ENCODE results near the gene KLHL22.
"Not testable (repeated sequence)": the region's sequence is repeated elsewhere in the genome, so short reads cannot be mapped to it uniquely, and the experiment has no call there.

Gene KLHL22

DNA sequence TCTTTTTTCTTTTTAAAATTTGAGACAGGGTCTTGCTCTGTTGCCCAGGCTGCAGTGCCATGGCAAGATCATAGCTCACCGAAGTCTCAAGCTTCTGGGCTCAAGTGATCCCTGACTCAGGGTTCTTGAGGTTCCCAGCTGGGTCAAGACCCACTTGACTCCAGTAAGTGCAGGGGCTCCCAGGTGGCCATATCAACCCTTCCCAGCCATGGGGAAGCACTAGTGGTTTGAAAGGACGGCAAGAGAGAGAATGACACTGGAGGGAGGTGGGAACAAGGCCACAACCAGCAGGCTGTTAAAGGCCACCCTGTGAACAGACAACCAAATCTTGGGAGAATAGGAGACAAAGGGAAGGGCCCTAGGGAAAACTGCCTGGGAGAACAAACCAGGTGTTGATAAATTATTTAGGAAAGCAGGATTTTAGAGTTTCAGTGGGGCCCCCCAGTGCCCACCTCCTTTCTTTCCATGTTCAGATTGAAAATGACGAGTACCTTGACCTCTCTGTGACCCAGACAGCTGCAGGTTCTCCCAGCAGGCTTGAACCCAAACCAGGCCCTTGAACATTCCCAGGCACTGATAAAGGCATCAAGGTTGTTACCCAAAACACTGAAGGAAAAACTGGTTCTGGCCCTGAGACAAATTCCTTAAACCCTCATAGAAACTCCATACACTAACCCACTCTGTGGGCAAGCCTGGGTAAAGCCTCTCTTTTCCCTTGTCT is 28.8 kb downstream of the KLHL22 start:
- no peak for DNase-seq

DNA sequence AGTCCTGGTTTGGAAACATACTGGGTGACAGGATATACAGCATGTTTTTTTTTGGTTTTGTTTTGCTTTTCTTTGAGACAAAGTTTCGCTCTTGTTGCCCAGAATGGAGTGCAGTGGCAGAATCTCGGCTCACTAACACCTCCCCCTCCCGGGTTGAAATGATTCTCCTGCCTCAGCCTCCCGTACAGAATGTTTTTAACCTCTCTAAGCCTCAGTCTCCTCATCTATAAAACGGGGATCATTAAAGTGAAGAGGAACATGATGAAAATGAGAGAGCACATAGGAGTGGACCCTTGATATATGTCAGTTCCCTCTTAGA is 29.9 kb downstream of the KLHL22 start:
- no peak for DNase-seq

DNA sequence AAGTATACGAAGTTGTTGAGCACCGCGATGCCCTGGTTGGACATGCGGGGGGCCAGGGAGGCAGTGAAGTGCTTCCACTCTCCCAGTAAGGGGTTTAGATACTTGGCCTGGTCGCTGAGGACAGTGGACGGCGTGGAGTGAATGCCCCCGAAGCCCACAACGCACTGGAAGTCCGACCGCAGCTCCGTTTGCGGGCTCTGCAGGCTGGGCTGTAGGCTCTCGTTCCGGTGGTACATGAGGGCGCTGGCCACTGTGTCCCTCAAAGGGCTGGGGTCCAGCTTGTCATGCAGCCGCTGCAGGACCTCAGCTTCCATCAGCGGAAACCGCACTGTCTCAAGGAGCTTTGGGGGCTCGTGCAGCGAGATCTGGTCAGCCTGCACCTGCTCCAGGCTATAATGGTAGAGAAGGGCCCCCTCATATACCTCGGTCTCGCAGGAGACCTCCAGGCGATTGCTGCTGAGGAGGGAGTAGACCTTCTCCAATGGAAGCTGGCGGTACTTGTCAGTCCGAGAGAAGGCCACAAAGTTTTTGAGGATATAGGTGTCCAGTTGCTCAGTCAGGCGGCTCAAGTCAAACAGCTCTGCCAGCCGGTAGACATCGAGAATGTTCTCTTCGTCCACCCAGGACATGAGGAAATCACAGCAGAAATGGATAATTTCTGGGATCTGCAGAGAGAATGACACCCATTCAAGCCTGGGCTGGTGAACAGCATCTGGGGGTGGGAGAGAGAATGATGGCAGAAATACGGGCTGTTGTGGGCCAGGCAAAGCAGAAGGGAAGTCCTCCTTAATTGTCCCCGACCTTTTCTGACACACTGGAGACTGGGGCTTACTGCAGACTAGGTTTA is 30.5 kb downstream of the KLHL22 start:
- no peak for DNase-seq

DNA sequence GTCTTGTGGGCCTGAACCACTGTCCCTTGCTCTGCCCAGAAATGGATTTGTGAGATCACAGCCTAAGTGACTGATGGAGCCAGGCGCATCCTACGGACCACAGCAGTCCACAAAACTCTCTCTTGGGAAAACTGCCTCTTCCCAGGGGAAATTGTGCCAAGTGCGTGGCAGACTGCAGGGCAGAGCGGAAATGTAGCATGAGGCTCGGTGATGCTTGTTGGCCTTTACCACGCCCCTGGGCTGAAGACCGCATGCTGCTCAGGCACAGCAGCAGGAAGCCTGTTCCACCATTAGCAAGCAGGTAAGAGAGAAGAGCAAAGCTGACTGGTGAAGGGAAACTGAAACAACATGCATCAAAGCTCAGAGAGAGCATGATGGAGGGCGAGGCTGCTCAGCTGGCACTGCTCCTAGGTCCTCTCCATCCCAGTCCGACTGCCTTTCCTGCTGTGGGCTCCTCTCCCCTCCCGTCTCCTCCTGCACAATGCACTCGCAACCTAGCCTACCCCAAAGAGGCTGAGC is 31.4 kb downstream of the KLHL22 start:
- peak; percentile 58 for DNase-seq

DNA sequence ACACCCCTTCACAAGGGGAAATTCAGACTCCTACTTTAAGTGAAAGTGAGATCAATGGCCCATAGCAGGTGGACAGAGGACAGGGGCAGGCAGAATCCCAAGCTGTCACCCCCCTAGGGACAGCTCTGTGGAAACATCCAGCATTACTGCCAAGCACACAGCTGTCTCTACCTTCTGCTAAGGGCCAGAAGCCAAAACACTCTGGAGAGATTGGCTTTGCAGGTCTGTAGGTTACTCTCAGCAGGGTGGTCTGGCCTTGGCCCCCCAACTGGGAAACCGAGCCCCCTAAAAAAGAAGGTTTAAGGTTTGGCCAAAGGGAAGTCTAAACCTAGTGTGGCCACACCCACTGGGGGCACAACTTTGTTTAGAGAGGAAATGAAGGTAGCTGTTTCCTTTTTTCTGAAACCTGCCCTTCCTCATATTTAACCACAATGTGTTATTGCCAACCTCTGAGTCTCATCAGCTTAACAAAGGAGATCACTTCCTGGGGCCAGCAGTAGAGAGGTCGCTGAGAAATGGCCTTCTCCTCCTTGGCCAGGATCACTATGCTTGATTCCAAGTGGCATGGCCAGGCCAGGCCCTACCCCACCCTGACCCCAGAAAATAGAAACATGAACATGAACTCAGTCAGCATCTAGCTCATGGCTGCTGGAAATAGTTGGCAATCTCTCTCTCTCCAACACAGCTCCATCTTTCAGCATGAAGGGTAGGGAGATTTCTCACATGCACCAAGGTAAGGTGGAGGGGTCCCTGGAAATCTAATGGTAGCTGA is 32.1 kb downstream of the KLHL22 start:
- no peak for DNase-seq

DNA sequence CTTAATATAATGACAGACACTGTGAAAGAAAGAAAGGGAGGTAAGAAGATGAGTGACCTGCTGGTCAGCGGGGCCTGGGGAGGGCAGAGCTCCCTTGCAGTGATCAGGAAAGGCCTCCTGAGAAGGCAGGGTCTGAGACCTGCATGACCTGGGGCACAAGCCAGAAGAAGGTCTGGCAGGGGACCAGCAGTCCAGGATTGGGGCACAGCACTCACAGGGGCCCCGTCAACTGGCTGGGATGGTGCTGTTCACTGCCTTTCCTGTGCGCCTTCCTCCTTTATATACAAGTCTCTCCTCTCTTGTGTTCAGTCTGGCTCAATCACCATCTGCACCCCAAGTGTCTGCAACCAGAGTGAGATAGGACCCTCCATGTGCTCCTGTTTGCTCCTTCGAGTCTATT is 35.7 kb downstream of the KLHL22 start:
- no peak for DNase-seq

DNA sequence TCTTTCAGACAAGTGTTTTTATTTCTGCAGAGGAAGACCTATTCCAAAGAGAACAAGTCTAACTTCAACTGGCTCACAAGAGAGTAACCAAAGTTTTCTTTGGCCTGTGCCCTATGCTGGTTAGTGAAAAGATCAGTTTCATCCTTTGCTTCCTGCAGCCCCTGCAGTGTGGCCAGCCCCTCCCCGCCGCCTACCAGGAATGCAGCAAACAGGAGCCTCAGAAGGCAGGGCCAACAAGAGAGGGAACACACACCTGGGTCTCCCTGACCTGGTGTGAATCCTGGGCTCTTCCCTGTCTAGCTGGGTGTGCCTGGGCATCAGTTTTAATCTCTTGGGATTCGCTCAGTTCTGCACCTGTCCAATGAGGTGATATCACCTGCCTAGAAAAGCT is 36.4 kb downstream of the KLHL22 start:
- DNase-seq, result no peak

DNA sequence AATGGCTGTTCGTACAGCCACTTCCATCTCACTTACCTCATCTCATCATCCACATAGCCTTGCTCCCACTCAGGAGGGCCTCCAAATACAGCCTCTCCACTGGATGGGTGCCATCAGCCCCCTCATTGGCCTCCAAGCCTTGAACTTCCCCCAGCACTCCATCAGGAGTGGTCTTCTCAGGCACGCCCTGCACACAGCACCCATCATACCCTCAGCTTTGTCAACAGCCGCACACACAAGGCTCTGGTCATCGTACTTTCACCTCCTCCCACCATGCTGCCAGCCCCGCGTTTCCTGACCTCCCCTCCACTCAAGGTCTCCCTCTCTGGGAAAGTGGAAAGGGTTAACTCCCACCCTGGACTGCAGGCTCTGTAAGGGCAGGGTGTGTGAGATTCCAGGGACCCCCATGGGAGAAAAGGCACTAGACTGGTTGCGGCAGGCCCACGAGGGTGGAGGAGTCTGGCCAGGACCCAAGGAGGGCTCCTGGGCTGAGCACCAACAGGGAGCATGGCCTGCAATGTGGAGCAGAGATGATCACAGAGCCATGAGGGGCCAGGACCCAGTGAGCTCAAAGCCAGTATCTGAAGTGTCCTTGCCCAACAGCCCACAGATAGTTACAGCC is 37.0 kb downstream of the KLHL22 start:
- no peak for DNase-seq

DNA sequence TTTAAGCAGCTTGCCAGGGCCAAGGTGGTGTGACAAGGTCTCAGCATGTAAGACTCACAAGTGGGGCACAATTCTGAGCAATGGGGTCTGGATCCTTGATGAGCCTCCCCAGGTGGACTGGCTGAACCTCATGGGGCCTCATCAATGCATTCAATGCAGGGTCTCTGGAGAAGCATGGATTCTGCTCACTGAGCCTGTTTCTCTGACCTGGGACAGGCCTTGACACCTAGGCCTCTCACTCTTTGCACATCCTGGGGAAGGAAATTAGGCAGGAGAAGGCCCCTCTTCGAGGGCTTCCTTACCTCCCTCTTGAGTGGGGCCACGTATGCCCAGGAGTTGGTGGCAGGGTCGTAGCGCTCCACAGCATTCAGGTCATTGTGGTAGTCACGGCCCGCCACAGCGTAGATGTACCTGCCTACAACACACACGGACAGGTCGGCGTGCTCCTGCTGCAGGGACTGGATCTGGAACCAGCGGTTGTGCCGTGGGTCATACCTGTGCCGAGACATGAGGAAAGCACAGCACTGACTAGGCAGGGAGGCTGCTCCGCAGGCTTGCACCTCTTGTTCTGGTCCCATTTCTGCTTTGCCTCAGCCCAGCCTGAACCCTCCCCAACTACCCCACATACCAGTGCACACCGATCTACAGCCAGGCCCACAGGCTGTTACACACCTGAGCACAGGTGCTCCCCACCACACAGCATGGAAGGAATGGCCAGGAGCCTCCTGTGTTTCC is 37.9 kb downstream of the KLHL22 start:
- no peak for DNase-seq

DNA sequence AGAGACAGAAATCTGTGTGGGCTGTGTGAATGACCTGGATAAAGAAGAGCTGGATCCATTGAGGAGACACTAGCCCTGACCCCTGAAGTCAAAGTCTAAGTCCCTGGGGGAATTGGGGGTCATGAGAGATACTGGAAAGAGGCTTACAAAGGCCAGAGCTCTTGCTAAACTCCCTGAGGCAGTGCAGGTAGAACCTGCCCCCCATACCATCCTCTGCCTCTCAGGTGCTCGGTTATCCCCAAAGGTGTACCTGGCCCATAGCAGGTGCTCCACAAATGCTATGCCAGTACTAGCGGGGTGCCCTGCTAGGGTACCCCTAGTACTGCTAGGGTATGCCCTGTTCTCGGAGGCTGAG is 38.9 kb downstream of the KLHL22 start:
- DNase-seq, result no peak

DNA sequence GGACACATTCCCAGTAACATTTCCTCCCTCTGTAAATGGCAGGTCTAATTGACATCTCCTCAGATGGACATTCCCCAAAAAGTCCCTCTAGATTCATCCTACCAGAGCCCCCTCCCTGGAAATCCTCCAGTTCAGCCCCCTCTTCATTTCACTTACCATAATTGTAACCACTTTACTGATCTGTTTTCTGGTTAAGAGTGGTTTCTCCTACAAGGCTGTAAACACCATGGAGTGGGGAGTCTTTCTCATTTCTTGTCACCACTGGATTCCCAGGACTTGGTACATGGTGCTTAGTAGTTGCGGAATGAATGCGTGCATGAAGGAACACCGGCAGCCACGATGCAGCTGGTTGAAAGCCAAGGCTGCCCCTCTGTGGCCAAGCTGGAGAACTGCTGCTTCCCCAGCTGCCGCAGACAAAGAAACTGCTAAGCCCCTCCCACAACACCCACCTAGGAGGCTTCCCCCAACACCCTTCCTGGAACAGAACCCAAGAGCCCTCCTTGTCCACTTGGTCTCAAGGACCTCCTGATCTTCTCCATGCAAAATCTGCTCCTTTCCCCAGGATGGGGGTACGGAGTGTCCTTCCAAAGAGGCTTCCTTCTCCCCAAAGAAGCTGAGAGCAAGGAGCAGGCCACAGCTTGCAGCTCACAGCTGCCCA is 39.4 kb downstream of the KLHL22 start:
- DNase-seq, result peak; percentile 77

DNA sequence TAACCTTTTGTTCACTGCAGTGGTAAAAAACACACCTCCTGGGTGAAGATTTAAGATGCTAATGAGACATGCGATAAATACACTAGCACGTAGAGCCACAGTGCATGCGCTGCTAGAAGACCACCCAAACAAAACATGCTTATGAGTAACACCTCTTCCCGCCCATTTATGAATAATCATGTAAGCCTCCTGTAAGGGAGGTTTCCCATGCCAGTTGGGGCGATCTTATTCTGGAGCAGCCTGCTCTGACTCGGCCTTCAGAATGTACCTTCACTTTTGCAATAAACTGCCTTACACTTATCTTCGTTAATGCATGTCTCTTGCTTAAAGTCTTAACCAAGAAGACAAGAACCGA is 39.9 kb downstream of the KLHL22 start:
- no peak for DNase-seq

DNA sequence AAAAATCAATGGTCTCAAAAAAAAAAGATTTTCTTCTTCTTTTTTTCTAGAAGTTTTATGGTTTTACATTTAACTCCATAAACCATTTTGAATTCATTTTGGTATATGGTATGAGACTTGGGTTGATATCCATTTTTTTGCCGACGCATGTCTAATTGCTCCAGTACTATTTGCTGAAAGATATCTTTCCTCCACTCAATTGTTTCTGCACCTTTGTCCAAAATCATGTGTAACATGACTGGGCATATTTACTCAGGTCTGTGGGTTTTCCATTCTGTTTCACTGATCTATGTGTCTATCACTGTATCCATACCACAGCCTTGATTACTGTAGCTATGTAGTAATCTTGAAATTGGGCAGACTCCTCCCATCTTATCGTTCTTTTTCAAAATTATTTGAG is 42.4 kb downstream of the KLHL22 start:
- DNase-seq, result no peak

DNA sequence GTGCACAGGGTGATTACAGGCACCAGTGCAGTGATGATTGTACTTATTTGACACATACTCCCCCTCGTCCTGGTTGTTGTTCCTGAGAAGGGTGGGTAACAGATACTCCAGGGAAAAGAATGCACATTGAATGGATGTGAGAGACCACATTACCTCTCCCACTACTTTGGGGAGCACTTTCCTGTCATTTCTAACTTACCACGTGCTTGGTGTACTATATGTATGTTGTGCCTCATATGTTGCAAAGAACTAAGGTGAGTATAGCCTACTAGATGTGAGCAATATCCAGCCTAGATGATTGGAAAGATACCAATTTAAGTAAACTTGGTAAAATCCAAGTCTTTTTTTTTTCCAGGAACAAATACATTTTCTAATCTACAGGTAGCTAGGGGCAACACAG is 43.7 kb downstream of the KLHL22 start:
- no peak for DNase-seq

DNA sequence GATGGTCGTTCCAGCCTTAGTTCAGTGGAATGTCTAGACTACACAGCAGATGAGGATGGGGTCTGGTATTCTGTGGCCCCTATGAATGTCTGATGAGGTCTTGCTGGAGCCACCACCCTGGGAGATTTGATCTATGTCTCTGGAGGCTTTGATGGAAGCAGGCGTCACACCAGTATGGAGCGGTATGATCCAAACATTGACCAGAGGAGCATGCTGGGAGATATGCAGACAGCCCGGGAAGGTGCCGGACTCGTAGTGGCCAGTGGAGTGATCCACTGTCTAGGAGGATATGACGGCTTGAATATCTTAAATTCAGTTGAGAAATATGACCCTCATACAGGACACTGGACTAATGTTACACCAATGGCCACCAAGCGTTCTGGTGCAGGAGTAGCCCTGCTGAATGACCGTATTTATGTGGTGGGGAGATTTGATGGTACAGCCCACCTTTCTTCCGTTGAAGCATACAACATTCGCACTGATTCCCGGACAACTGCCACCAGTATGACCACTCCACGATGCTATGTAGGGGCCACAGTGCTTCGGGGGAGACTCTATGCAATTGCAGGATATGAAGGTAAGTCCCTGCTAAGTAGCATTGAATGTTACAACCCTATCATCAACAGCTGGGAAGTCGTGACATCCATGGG is 44.3 kb downstream of the KLHL22 start:
- not testable (repeated sequence) for DNase-seq

DNA sequence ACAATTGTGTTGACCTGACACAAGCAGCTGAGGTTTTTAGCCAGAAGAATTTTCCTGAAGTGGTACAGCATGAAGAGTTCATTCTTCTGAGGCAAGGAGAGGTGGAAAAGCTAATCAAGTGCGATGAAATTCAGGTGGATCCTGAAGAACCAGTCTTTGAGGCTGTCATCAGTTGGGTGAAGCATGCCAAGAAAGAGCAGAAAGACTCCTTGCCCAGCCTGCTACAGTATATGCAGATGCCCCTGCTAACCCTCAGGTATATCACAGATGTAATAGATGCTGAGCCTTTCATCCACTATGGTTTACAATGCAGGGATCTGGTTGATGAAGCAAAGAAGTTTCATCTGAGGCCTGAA is 45.1 kb downstream of the KLHL22 start:
- DNase-seq, result no peak

DNA sequence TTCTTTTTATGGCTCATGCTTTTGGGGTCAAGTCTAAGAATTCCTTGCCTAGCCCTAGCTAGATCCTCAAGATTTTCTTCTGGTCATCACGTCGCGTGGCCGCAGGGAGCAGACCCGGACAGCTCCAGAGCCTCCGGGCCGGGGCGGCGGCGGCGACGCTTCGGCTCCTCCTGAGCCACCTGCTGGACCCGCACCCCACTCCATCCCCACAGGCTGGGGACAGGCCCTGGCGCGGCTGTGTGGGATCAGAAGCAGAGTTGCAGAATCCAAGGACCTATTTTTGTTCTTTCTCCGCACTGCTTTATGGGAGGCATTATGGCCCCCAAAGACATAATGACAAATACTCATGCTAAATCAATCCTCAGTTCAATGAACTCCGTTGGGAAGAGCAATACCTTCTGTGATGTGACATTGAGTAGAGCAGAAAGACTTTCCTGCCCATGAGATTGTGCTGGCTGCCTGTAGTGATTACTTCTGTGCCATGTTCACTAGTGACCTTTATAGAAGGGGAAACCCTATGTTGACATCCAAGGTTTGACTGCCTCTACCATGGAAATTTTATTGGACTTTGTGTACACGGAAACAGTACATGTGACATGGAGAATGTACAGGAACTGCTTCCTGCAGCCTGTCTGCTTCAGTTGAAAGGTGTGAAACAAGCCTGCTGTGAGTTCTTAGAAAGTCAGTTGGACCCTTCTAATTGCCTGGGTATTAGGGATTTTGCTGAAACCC is 45.6 kb downstream of the KLHL22 start:
- no peak for DNase-seq

DNA sequence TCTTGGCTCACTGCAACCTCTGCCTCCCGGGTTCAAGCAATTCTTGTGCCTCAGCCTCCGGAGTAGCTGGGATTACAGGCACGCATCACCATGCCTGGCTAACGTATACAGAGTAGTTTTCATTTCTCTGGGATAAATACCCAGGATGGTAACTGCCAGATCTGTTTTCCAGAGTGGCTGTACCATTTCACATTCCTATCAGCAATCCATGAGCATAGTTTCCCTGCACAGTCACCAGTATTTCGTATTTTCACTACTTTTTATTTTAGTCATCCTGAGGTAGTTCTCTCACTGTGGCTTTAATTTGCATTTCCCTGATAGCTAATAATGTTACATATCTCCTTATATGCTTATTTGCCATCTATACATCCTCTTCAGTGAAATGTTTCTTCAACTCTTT is 47.0 kb downstream of the KLHL22 start:
- DNase-seq, result no peak

DNA sequence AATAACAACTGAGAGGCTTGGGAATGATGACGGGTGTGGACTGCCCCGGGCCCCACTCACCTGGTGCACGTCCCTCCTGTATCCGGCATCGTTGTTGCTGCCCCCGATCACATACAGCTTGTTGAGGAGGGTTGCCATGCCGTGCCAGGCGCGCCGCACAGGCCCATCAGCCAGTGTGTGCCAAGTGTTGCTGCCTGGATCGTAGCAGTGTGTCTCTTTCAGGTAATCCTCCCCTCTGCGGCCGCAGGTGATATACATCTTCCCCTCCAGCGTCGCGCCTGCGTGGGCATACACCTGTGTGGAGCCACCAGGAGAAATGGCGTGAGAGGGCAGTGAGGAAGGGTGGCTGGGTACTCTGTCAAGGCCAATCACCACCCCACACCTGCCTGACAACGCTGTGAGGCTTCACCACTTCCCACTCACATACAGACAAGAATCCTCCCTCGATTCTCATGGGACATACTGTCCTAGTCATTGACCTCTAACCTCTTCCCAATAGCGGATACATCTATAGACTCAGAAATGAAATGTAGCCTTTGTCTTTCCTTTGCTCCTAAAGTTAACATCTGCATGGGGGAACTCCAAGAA is 49.1 kb downstream of the KLHL22 start:
- no peak for DNase-seq

DNA sequence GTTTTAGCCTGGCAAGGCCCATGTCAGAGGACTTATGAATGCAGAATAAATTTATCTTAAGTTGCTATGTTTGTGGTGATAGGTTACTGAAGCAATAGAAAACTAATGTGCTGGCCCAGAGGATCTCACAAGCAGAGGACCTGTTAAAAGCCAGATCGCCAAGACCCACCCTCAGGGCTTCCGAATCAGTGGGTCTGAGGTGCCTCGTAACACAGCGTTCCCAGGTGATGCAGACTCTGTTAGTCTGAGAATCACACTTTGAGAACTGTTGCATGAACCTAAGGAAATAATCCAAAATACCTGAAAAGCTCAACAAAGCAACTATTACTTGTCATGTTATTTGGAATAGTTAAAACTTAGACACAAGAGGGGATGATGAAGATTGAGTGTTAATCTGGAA is 51.3 kb downstream of the KLHL22 start:
- no peak for DNase-seq

All from activated naive CD4-positive, alpha-beta T cell treated with Interleukin-2 at 50 U/mL for 16 hours (primary cell).